Keratinocyte (primary cell): ENCODE data around the gene MRPL52. TPM values are rescaled to one million over a fixed set of nuclear protein-coding genes. Genes with fewer than 3 reads are reported as not detected.

Source experiments
- DNase-seq: peaks from one replicate; pipeline ENCODE4 v3.0.0-alpha.2; 2011; ENCODE audit warnings: low read depth, missing footprints, low spot score
- FAIRE-seq: peaks from 2 replicates; lab custom pipeline; 2011; peaks lifted over from hg19 to GRCh38; lab: Jason Lieb, UNC
- H2AFZ ChIP-seq: 2 replicates; pipeline ENCODE4 v1.6.0; 2012; ENCODE audit warnings: low read length, control low read depth, inconsistent platforms; ENCODE audit not compliant: control insufficient read depth
- H3K27ac ChIP-seq: 2 replicates; pipeline ENCODE4 v1.5.1; 2011; ENCODE audit warnings: low read length; ENCODE audit not compliant: control insufficient read depth, insufficient read depth
- H3K27me3 ChIP-seq: 3 replicates; pipeline ENCODE4 v1.6.0; 2011; ENCODE audit warnings: low read length; ENCODE audit not compliant: control insufficient read depth, insufficient read depth; ENCODE audit errors: extremely low read depth
- H3K36me3 ChIP-seq, 2 experiments: 2 replicates in 1 of 2; 3 replicates in 1 of 2; pipeline ENCODE4 v1.5.1; 2011; ENCODE audit warnings: low read length in 2 of 2, mild to moderate bottlenecking in 1 of 2; ENCODE audit not compliant: control insufficient read depth in 2 of 2, insufficient read depth in 2 of 2; ENCODE audit errors: extremely low read depth in 1 of 2
- H3K4me1 ChIP-seq: 3 replicates; pipeline ENCODE4 v1.5.1; 2011; ENCODE audit warnings: low read length; ENCODE audit not compliant: control insufficient read depth, insufficient read depth; ENCODE audit errors: extremely low read depth
- H3K4me2 ChIP-seq: 3 replicates; pipeline ENCODE4 v1.6.0; 2011; ENCODE audit warnings: low read depth, low read length; ENCODE audit not compliant: control insufficient read depth, insufficient read depth; ENCODE audit errors: extremely low read depth
- H3K4me3 ChIP-seq, 3 experiments: fragments of 200-600 bp in 1 of 3; sonication (generic) in 1 of 3; 2 replicates in 2 of 3; 3 replicates in 1 of 3; pipeline ENCODE4 v1.5.1; 2011 to 2016; ENCODE audit warnings: low read length in 3 of 3, mild to moderate bottlenecking in 3 of 3, control low read depth in 2 of 3, inconsistent platforms in 1 of 3, low read depth in 1 of 3, mixed read lengths in 1 of 3, mixed run types in 1 of 3, moderate library complexity in 1 of 3; ENCODE audit not compliant: control insufficient read depth in 2 of 3, insufficient read depth in 2 of 3; ENCODE audit errors: extremely low read depth in 1 of 3
- H3K79me2 ChIP-seq: 2 replicates; pipeline ENCODE4 v1.6.0; 2012; ENCODE audit warnings: low read length; ENCODE audit not compliant: control insufficient read depth, insufficient read depth
- H3K9ac ChIP-seq: 3 replicates; pipeline ENCODE4 v1.6.0; 2011; ENCODE audit warnings: low read length; ENCODE audit not compliant: control insufficient read depth, insufficient read depth; ENCODE audit errors: extremely low read depth
- H3K9me1 ChIP-seq: 3 replicates; pipeline ENCODE4 v1.6.0; 2011; ENCODE audit warnings: low read length; ENCODE audit not compliant: control insufficient read depth, insufficient read depth; ENCODE audit errors: extremely low read depth
- H3K9me3 ChIP-seq: 2 replicates; pipeline ENCODE4 v1.5.1; 2012; ENCODE audit warnings: low read depth, low read length; ENCODE audit not compliant: control insufficient read depth
- H4K20me1 ChIP-seq: 3 replicates; pipeline ENCODE4 v1.6.0; 2011; ENCODE audit warnings: low read length; ENCODE audit not compliant: control insufficient read depth, insufficient read depth; ENCODE audit errors: extremely low read depth
- EZH2 ChIP-seq: IDR thresholded peaks from one replicate; pipeline ENCODE4 v1.6.1; 2012; ENCODE audit warnings: inconsistent platforms, mild to moderate bottlenecking, low read length, moderate library complexity
- dilution Hi-C: fragments of 300-500 bp; cut with MboI; formaldehyde crosslinking; loops from one replicate; pipeline ENCODE4 v1.7.0; 2020; ENCODE audit warnings: low sequenced_read_pairs; ENCODE audit not compliant: extremely low pct_ligation_motif_present
- polyA plus RNA-seq, 5 experiments: library from polyadenylated mRNA; depleted of rRNA in 3 of 5; stranded (reverse) in 3 of 5; stranded (forward) in 1 of 5; unstranded in 1 of 5; fragments of >200 nt; gene quantifications; 1 replicate in 1 of 5; 2 replicates in 3 of 5; 3 replicates in 1 of 5; pipeline versions ENCODE4 v1.2.1 to v1.2.3, GENCODE V29; 2011 to 2012; ENCODE audit warnings: missing spikeins in 2 of 5, low read depth in 1 of 5, low replicate concordance in 1 of 5
- TF ChIP-seq, protein P1 (sequence below), 3 experiments: IDR thresholded peaks in 1 of 3; conservative IDR thresholded peaks in 1 of 3; optimal IDR thresholded peaks in 1 of 3; 2 replicates in 2 of 3; 3 replicates in 1 of 3; pipeline versions ENCODE3 to v1.5.1; 2011; ENCODE audit warnings: low read length in 3 of 3, mild to moderate bottlenecking in 3 of 3, moderate library complexity in 2 of 3, control low read depth in 1 of 3, inconsistent platforms in 1 of 3; ENCODE audit not compliant: insufficient read depth in 2 of 3; ENCODE audit errors: extremely low read depth in 1 of 3

The MRPL52 gene
- polyA plus RNA-seq, 1 donor (not counting 4 experiments of a cell fraction or from before 2014, with no cell fraction given) = 104 TPM

GRCh38 chr14:22811722-22812121 is 18.0 kb upstream of the MRPL52 start:
- Histone ChIP-seq H4K20me1 (no peaks in the 10 kb centered on the region), H3K27ac (no peak overlapping the region), H3K4me3 (no peak overlapping the region), H3K79me2 (no peaks in the 10 kb centered on the region), H3K9ac (no peak overlapping the region), H3K4me2 (no peak overlapping the region), H3K9me1 (no peaks in the 10 kb centered on the region), H2AFZ (no peak overlapping the region), H3K27me3 (no peaks in the 10 kb centered on the region), H3K4me1 (peaks cover 18% of the 10 kb centered on the region), H3K36me3 (no peaks in the 10 kb centered on the region), H3K9me3 (no peaks in the 10 kb centered on the region)
- DNase-seq (no peak), FAIRE-seq (no peak)
- no peak for TF ChIP-seq EZH2
- TF ChIP-seq, protein P1, sequence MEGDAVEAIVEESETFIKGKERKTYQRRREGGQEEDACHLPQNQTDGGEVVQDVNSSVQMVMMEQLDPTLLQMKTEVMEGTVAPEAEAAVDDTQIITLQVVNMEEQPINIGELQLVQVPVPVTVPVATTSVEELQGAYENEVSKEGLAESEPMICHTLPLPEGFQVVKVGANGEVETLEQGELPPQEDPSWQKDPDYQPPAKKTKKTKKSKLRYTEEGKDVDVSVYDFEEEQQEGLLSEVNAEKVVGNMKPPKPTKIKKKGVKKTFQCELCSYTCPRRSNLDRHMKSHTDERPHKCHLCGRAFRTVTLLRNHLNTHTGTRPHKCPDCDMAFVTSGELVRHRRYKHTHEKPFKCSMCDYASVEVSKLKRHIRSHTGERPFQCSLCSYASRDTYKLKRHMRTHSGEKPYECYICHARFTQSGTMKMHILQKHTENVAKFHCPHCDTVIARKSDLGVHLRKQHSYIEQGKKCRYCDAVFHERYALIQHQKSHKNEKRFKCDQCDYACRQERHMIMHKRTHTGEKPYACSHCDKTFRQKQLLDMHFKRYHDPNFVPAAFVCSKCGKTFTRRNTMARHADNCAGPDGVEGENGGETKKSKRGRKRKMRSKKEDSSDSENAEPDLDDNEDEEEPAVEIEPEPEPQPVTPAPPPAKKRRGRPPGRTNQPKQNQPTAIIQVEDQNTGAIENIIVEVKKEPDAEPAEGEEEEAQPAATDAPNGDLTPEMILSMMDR (optimal IDR thresholded peaks at IDR 0.05 in 1 of 3, IDR thresholded peaks at IDR 0.05 in 1 of 3, conservative IDR thresholded peaks at IDR 0.05 in 1 of 3; ENCODE audit: extremely low read depth in 1 of 3, insufficient read depth in 2 of 3, low read length in 3 of 3) = no peak
- dilution Hi-C loops = no loop called here

- no peak for TF ChIP-seq EZH2
- TF ChIP-seq, protein P1 (optimal IDR thresholded peaks at IDR 0.05 in 1 of 3, IDR thresholded peaks at IDR 0.05 in 1 of 3, conservative IDR thresholded peaks at IDR 0.05 in 1 of 3; ENCODE audit: extremely low read depth in 1 of 3, insufficient read depth in 2 of 3, low read length in 3 of 3) = no peak
- H2AFZ ChIP-seq = no peak overlapping the region
- no peak overlapping the region for H3K9ac ChIP-seq
- FAIRE-seq = no peak
- H3K79me2 ChIP-seq = no peaks in the 10 kb centered on the region
- no peaks in the 10 kb centered on the region for H4K20me1 ChIP-seq
- peaks cover 11% of the 10 kb centered on the region for H3K4me1 ChIP-seq
- no peaks in the 10 kb centered on the region for H3K36me3 ChIP-seq
- H3K4me2 ChIP-seq = no peak overlapping the region
- dilution Hi-C loops = no loop called here
- no peak for DNase-seq
- H3K27ac ChIP-seq = no peak overlapping the region
- no peaks in the 10 kb centered on the region for H3K9me3 ChIP-seq
- no peaks in the 10 kb centered on the region for H3K27me3 ChIP-seq
- no peak overlapping the region for H3K4me3 ChIP-seq
- no peaks in the 10 kb centered on the region for H3K9me1 ChIP-seq
Observed at GRCh38 chr14:22812744-22813143, 16.9 kb upstream of the MRPL52 start.
